Measurements from ENCODE around the gene XYLB. TPM values are rescaled to one million over a fixed set of nuclear protein-coding genes. Genes with fewer than 3 reads are reported as not detected.

XYLB gene
- total and polyA plus RNA-seq, 2 of the 13 experiments (the other 11 are each of a cell fraction or from before 2014, with no cell fraction given) = 25.9 to 30.0 TPM

- CTCF ChIA-PET (ENCODE audit: low intra/inter-chr PET ratio, low total read pairs) = no interaction called here
- Histone ChIP-seq H3K9ac (ENCODE audit: insufficient read depth, low read depth, low read length) (no peak overlapping the region), H3K79me2 (ENCODE audit: insufficient read depth, low read length) (no peaks in the 10 kb centered on the region), H3K4me2 (ENCODE audit: low read depth, low read length) (no peak overlapping the region), H4K20me1 (ENCODE audit: insufficient read depth, low read length) (no peaks in the 10 kb centered on the region), H3K4me1 (ENCODE audit: insufficient read depth, low read length) (peaks cover 12% of the 10 kb centered on the region), H2AFZ (ENCODE audit: low read length) (no peak overlapping the region), H3K4me3 (replicated peaks in 1 of 3; ENCODE audit: insufficient read depth in 1 of 3, low read depth in 2 of 3, low read length in 3 of 3) (no peak overlapping the region), H3K27ac (ENCODE audit: extremely low read length, insufficient read depth, low read length) (no peak overlapping the region), H3K36me3 (replicated peaks in 1 of 2; ENCODE audit: control insufficient read depth in 1 of 2, insufficient read depth in 2 of 2, low read length in 2 of 2) (no peaks in the 10 kb centered on the region), H3K9me3 (ENCODE audit: low read length) (no peaks in the 10 kb centered on the region), H3K27me3 (ENCODE audit: control insufficient read depth in 1 of 2, insufficient read depth in 2 of 2, low read length in 2 of 2) (peaks cover 0 to 11% of the 10 kb centered on the region in 2 experiments; a peak in 3 of 5 replicates)
- POLR2A ChIA-PET = interaction anchor here (0.7 kb wide), 1 partner anchor 35 kb away, joined by 3 read pairs; no protein-coding TSS in a partner anchor
- TF ChIP-seq ATF7 (IDR thresholded peaks at IDR 0.05) (peak; percentile 62), ATF7 (CRISPR knock-in tag; IDR thresholded peaks at IDR 0.05) (no peak), GFI1 (CRISPR knock-in tag; IDR thresholded peaks at IDR 0.05; ENCODE audit: borderline replicate concordance) (peak; percentile 93), ATF4 (CRISPR knock-in tag; IDR thresholded peaks at IDR 0.05) (0 out of 4 replicates have a peak, but pooled peaks of 1 of the 2 experiments have one; percentile 22), CEBPB (IDR thresholded peaks at IDR 0.05; ENCODE audit: borderline replicate concordance, low read depth, low read length) (peak; percentile 79), ZNF121 (CRISPR knock-in tag; IDR thresholded peaks at IDR 0.05) (peak; percentile 89), RELA (CRISPR knock-in tag; IDR thresholded peaks at IDR 0.05) (no peak), DMAP1 (CRISPR knock-in tag; IDR thresholded peaks at IDR 0.05) (no peak)
- DNase-seq (ENCODE audit: low spot score) (no peak), ATAC-seq (peak; percentile 26; the same call in 1 of the 3 replicates), FAIRE-seq (no peak)
- intact Hi-C loops (cut with micrococcal nuclease; ENCODE audit: unreplicated experiment) = no loop called here
- no TSS peak for BruUV-seq (replicated peaks)
- in situ Hi-C loops (cut with HindIII; ENCODE audit: extremely low pct_ligation_motif_present, low pct_unique_long_range_greater_than_20kb) = no loop called here
- under 1% methylated on average over 4 of the region's 4 CpGs for WGBS (ENCODE audit: low lambda C conversion rate)
Observed at GRCh38 chr3:38331257-38332022, 15.1 kb upstream of the XYLB start.

Measured in HepG2 (cell line).